Choroid plexus epithelial cell (primary cell): ENCODE results near the gene AGPAT2.
A peak's percentile ranks its signal among the peaks of the same experiment; 100 is the strongest.
"Not testable (repeated sequence)": the region's sequence is repeated elsewhere in the genome, so short reads cannot be mapped to it uniquely, and the experiment has no call there.

Experiments used
- DNase-seq: peaks from one replicate; pipeline ENCODE4 v3.0.0-alpha.2; 2010; ENCODE audit warnings: low read depth
- H3K4me3 ChIP-seq: 2 replicates; pipeline ENCODE4 v1.5.1; 2011; ENCODE audit warnings: low read depth, mild to moderate bottlenecking, control low read depth, low read length, moderate library complexity
- TF ChIP-seq, protein P1 (sequence below): conservative IDR thresholded peaks from 2 replicates; pipeline ENCODE4 v1.5.1; 2011; ENCODE audit warnings: low read depth, mild to moderate bottlenecking, control low read depth, inconsistent platforms, low read length, moderate library complexity

AGPAT2 gene

DNA sequence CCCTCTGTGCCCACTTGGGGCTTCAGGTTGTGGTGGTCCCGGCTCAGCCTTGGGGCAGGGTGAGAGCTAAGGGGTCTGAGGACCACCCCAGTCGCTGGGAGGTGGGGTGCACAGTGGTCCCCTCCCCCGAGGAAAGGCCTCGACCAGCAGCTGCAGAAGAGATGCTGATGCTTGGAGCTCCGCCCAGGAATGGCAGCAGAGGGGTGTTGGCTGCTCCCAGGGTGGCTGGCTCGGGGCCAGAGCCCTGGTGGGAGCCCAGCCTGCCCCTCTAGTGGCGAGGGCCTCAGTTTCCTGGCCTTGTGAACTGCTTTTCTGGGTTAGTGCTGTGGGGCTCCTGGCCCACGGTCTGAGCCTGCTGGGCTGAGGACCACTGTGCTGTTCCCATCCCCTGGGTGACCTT lies 26.3 kb upstream of the AGPAT2 start:
- TF ChIP-seq, protein P1, sequence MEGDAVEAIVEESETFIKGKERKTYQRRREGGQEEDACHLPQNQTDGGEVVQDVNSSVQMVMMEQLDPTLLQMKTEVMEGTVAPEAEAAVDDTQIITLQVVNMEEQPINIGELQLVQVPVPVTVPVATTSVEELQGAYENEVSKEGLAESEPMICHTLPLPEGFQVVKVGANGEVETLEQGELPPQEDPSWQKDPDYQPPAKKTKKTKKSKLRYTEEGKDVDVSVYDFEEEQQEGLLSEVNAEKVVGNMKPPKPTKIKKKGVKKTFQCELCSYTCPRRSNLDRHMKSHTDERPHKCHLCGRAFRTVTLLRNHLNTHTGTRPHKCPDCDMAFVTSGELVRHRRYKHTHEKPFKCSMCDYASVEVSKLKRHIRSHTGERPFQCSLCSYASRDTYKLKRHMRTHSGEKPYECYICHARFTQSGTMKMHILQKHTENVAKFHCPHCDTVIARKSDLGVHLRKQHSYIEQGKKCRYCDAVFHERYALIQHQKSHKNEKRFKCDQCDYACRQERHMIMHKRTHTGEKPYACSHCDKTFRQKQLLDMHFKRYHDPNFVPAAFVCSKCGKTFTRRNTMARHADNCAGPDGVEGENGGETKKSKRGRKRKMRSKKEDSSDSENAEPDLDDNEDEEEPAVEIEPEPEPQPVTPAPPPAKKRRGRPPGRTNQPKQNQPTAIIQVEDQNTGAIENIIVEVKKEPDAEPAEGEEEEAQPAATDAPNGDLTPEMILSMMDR, result no peak
- no peak overlapping the region for H3K4me3 ChIP-seq
- no peak for DNase-seq

DNA sequence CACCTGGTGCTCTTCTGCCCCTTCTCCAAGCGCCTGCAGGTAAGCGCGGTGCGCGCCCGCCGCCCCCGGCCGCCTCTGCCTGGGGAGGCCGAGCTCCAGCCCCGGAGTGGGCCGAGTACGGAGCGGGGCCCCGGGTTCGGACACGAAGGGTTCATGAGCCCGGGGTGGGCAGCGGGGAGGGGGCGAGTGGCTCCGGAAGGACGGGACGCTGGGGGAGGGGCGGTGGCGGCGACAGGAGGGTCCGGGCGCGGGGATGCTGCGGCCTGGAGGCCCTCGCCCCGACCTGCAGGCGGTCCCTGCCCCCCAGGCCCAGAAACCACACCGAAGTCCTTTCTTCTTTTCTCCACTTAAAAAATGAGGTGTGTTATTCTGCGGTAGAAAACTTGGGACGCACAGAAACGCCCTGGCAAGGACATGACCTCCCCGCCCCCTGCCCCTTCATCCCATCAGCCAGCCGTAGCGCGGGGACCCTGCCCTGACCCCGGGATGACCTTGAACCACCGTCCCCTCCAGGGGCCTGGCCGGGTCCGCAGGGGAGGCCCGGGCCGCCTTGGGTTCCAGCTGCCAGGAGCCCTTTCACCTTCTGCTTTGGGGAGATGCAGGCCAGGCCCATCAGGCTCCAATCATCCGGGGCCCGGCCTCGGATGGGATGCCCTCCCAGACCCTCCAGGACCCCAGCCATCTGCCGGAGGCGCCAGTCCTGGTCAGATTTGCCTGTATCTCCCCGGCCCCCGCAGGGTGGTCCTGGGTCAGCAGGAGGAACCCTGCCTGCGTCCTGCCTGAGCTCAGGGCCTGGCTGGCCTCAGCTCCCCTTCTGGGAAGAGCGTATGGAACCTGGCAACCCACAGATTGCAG lies 25.7 kb upstream of the AGPAT2 start:
- no peak for DNase-seq
- TF ChIP-seq, protein P1, result no peak
- H3K4me3 ChIP-seq, result peak overlapping the region; percentile 26

DNA sequence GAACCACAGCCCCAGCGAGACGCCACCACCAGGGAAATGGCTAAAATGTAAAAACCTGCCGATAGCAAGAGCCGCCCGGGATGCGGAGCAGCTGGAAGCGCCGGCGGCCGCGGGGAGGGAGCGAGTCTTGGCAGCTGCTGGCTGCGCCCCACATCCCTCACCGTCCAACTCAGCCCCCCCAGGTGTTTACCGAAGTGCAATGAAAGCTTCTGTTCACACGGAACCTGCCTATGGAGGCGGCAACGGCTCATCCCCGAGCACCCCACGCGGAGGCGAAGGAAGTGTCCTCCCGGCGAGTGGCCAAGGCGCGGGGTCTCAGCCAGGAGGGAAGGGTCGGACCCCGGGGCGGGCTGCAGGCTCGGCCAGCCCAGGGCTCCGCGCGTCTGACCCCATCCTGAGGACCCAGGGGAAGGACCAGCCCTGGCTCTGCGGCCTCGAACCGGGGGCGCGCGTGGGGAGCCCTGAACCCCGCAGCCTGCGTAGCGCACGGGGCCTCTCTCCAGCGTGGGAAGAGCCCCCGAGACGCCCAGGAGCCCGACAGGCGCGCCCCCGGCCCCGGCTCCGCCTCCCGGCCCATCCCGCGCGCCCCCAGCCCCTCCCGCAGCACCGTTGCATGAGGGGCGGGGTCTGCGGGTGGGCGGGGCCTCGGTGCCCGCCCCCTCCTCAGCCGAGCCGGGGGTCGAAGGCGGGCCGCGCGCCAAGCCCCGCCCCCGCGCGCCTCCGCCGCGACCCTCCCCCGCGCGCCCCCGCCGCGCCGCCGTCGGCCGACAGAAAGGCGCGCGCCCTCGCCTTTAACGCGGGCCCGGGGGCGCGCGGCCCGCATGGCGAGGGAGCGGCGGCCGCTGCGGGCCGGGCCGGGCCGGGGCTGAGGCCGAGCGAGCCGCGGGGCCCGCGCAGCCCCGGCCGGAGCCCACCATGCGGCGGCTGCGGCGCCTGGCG lies 24.8 kb upstream of the AGPAT2 start, which contains the start of gene DIPK1B:
TSS of gene DIPK1B (plus strand) at position 822 of the 939 bp plus-strand sequence. CDS start at position 916, 94 bp downstream.
- H3K4me3 ChIP-seq, result peak within 1 kb of the TSS; percentile 26
- DNase-seq, result no peak
- TF ChIP-seq, protein P1, result no peak

DNA sequence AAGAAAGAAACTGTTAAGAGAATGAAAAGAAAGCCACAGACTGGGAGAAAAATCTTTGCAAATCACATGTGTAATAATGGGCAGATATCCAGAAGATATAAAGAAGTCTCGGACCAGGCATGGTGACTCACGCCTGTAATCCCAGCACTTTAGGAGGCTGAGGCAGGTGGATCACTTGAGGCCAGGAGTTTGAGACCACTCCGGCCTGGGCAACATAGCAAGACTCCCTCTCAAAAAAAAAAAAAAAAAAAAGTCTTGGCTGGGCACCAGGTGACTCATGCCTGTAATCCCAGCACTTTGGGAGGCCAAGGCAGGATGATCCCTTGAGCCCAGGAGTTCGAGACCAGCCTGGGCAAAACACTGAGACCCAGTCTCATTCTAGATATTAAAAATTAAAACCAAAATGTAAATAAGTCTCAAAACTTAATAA lies 24.0 kb upstream of the AGPAT2 start:
- DNase-seq, result peak; percentile 74
- H3K4me3 ChIP-seq, result not testable (repeated sequence)

DNA sequence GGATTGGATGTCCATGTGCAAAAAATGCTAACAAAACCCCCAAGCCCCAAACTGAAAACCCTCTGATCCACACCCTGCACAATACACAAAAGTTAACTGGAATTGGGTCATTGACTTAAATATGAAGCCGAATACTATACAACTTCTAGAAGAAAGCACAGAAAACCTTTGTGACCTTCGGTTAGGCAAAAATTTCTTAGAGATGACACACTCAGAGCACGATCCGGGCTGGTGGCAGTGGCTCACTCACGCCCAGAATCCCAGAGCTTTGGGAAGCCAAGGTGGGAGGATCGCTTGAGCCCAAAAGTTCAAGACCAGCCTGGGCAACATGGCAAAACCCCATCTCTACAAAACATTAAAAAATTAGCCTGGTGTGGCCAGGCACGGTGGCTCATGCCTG lies 23.3 kb upstream of the AGPAT2 start:
- TF ChIP-seq, protein P1, result no peak
- no peak for DNase-seq
- H3K4me3 ChIP-seq, result no peak overlapping the region

DNA sequence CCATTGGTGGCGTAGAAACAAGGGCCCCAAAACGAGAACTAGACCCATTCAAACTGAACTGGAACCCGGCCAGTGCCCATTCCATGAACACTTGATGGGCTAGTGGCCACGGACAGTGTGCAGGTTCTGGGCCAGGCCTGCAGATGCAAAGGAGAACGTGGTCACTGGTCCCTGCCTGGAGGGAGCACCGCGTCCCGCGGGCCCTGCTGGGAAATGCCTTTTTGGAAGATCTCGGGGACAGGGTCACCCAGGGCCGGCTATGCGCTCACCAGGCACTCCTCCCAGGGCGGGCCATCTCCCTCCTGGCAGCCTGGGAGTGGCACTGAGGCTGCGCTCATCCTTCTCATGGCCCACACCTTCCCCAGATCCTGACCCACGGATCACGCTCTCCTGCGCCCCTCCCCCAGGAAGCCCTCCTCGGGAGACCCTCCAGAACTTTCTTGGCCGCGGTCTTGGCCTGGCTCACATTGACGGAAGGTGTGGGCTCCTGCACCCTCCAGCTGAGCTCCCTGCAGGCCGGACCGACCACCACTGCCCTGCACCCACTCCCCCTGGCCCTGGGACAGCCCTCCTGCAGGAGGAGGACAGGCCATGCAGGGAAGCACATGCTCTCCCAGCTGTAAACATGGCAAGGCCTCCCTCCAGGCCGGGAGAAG lies 22.3 kb upstream of the AGPAT2 start:
- TF ChIP-seq, protein P1, result no peak
- H3K4me3 ChIP-seq, result no peak overlapping the region
- no peak for DNase-seq
